Measurements from ENCODE around the gene CCDC12. TPM values are rescaled to one million over a fixed set of nuclear protein-coding genes. Genes with fewer than 3 reads are reported as not detected.
A peak's percentile ranks its signal among the peaks of the same experiment; 100 is the strongest.

Gene CCDC12
- polyA plus RNA-seq, 1 of the 3 experiments (the other 2 are of a cell fraction), result 105 TPM

DNA sequence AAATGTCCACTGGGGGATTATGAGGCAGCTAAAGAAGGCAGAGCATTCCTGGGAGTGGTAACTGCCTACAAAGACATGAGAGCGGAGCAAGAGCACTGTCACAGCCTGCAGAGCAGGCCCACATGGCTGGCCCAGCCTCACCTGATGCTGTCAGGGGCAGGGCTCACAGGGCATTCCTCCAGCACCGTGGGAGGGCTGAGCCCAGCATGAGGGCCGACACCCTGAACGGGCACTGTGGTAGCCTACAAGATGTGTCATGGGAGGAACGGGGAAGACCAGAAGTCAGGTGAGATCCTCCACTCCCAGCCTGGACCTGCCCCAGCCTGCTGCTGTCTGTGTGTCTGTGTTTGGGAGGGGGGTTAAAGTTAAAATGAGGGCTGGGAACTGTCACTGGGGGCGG is 30.1 kb downstream of the CCDC12 start:
- Histone ChIP-seq H3K27me3 (ENCODE audit: insufficient read depth) (no peaks in the 10 kb centered on the region), H3F3A (replicated peaks; ENCODE audit: insufficient read depth) (peaks cover 15% of the 10 kb centered on the region), H3K4me2 (no peak overlapping the region), H3K9me2 (no peaks in the 10 kb centered on the region), H3K4me3 (ENCODE audit: low read depth in 2 of 2, low read length in 1 of 2) (no peak overlapping the region), H3K4me1 (ENCODE audit: control insufficient read depth in 1 of 2, insufficient read depth in 2 of 2, low read depth in 1 of 2, low read length in 1 of 2) (peaks cover 25 to 42% of the 10 kb centered on the region in 2 experiments), H3K79me2 (ENCODE audit: insufficient read depth) (peaks cover 99% of the 10 kb centered on the region), H3K9me3 (no peaks in the 10 kb centered on the region), H3K9ac (no peak overlapping the region), H2AFZ (ENCODE audit: low read depth) (no peak overlapping the region), H3K36me3 (replicated peaks in 1 of 2; ENCODE audit: control insufficient read depth in 1 of 2, insufficient read depth in 2 of 2, low read length in 1 of 2) (peaks cover 4 to 10% of the 10 kb centered on the region in 2 experiments), H3K27ac (ENCODE audit: low read depth in 2 of 2, low read length in 1 of 2) (peak overlapping the region; percentile 71 to 87; a peak in 1 of 4 replicates), H4K20me1 (ENCODE audit: insufficient read depth) (peaks cover 88% of the 10 kb centered on the region)
- CTCF ChIA-PET, result interaction anchor here (1.3 to 2.7 kb wide), 2 partner anchors 12 to 15 kb away, joined by 5 to 10 read pairs; no protein-coding TSS in a partner anchor
- POLR2A ChIA-PET, result interaction anchor here (0.9 kb wide), 1 partner anchor 11 kb away, joined by 4 read pairs; no protein-coding TSS in a partner anchor
- 84% methylated on average over 4 of the region's 6 CpGs for WGBS (ENCODE audit: low lambda C conversion rate)
- DNase-seq, result no peak
- no peak for TF ChIP-seq MEF2A (IDR thresholded peaks at IDR 0.05; ENCODE audit: borderline replicate concordance, low read depth)
- no peak for TF ChIP-seq YY1 (IDR thresholded peaks at IDR 0.05; ENCODE audit: low read depth)
- TF ChIP-seq NFIC (IDR thresholded peaks at IDR 0.05; ENCODE audit: borderline replicate concordance), result no peak
- TF ChIP-seq, protein P1, sequence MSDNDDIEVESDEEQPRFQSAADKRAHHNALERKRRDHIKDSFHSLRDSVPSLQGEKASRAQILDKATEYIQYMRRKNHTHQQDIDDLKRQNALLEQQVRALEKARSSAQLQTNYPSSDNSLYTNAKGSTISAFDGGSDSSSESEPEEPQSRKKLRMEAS (IDR thresholded peaks at IDR 0.05; ENCODE audit: low read depth), result no peak
- TF ChIP-seq POLR2AphosphoS5 (IDR thresholded peaks at IDR 0.05; ENCODE audit: low read depth, low read length), result no peak
- no peak for TF ChIP-seq ELF1 (IDR thresholded peaks at IDR 0.05)
- TF ChIP-seq TAF1 (IDR thresholded peaks at IDR 0.05; ENCODE audit: borderline replicate concordance, low read depth, low read length), result no peak

DNA sequence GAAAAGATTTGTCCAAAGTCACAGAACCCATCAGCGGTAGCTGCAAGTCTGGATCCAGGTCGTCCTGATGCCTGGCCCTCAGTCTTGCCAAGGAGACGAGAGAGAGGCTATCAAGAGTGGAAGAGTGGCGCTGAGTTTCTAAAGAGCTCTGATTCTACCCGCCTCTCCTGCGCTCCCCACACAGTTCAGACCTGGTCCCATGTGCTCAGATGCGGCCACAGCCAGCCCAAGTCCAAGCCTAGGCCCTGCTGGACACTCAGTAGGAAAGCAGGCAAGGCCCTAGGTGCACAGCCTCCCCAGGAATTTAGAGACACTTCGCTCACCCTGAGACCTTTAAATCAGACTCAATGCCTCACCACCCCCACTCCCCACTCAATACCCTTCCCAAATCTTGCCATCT is 32.4 kb downstream of the CCDC12 start:
- POLR2A ChIA-PET, result no interaction called here

More for the DNA sequence above, 32.4 kb downstream of the CCDC12 start:
- Histone ChIP-seq H3K4me2 (no peak overlapping the region), H3K9ac (no peak overlapping the region), H3K27ac (ENCODE audit: low read depth in 2 of 2, low read length in 1 of 2) (no peak overlapping the region), H3K4me3 (ENCODE audit: low read depth in 2 of 2, low read length in 1 of 2) (no peak overlapping the region), H3K4me1 (ENCODE audit: control insufficient read depth in 1 of 2, insufficient read depth in 2 of 2, low read depth in 1 of 2, low read length in 1 of 2) (peaks cover 23 to 37% of the 10 kb centered on the region in 2 experiments), H4K20me1 (ENCODE audit: insufficient read depth) (peaks cover 67% of the 10 kb centered on the region), H3K36me3 (replicated peaks in 1 of 2; ENCODE audit: control insufficient read depth in 1 of 2, insufficient read depth in 2 of 2, low read length in 1 of 2) (peaks cover 10 to 22% of the 10 kb centered on the region in 2 experiments), H3K27me3 (ENCODE audit: insufficient read depth) (no peaks in the 10 kb centered on the region), H3K9me3 (no peaks in the 10 kb centered on the region), H2AFZ (ENCODE audit: low read depth) (no peak overlapping the region), H3K79me2 (ENCODE audit: insufficient read depth) (peaks cover 93% of the 10 kb centered on the region), H3K9me2 (no peaks in the 10 kb centered on the region), H3F3A (replicated peaks; ENCODE audit: insufficient read depth) (peaks cover 15% of the 10 kb centered on the region)
- TF ChIP-seq RFX5 (IDR thresholded peaks at IDR 0.05; ENCODE audit: low read length) (no peak), ELF1 (IDR thresholded peaks at IDR 0.05) (no peak), NRF1 (IDR thresholded peaks at IDR 0.05; ENCODE audit: low read depth, low read length) (no peak), FOXJ3 (CRISPR knock-in tag; IDR thresholded peaks at IDR 0.05) (no peak), YY1 (IDR thresholded peaks at IDR 0.05; ENCODE audit: low read depth) (no peak), CHD2 (IDR thresholded peaks at IDR 0.05; ENCODE audit: low read length, partially characterized antibody) (no peak)
- TF ChIP-seq, protein P2, sequence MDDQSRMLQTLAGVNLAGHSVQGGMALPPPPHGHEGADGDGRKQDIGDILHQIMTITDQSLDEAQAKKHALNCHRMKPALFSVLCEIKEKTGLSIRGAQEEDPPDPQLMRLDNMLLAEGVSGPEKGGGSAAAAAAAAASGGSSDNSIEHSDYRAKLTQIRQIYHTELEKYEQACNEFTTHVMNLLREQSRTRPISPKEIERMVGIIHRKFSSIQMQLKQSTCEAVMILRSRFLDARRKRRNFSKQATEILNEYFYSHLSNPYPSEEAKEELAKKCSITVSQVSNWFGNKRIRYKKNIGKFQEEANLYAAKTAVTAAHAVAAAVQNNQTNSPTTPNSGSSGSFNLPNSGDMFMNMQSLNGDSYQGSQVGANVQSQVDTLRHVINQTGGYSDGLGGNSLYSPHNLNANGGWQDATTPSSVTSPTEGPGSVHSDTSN (IDR thresholded peaks at IDR 0.05), result no peak
- TF ChIP-seq, protein P3, sequence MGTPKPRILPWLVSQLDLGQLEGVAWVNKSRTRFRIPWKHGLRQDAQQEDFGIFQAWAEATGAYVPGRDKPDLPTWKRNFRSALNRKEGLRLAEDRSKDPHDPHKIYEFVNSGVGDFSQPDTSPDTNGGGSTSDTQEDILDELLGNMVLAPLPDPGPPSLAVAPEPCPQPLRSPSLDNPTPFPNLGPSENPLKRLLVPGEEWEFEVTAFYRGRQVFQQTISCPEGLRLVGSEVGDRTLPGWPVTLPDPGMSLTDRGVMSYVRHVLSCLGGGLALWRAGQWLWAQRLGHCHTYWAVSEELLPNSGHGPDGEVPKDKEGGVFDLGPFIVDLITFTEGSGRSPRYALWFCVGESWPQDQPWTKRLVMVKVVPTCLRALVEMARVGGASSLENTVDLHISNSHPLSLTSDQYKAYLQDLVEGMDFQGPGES (IDR thresholded peaks at IDR 0.05; ENCODE audit: low read depth, low read length), result no peak
- DNase-seq, result no peak
- CTCF ChIA-PET, result interaction anchor here (1.1 kb wide), 1 partner anchor 8 kb away, joined by 3 read pairs; no protein-coding TSS in a partner anchor
- 94% methylated on average over 6 of the region's 8 CpGs for WGBS (ENCODE audit: low lambda C conversion rate)

Data from SK-N-SH (cell line).